CD4-positive, alpha-beta T cell treated with Interleukin-12 subunit alpha and Interleukin-12 subunit beta, for 1 hour (primary cell): ENCODE results near the gene MAP1S.

Source experiments
- DNase-seq: peaks from one replicate; pipeline ENCODE4 v3.0.0-alpha.2; 2020

MAP1S gene

DNA sequence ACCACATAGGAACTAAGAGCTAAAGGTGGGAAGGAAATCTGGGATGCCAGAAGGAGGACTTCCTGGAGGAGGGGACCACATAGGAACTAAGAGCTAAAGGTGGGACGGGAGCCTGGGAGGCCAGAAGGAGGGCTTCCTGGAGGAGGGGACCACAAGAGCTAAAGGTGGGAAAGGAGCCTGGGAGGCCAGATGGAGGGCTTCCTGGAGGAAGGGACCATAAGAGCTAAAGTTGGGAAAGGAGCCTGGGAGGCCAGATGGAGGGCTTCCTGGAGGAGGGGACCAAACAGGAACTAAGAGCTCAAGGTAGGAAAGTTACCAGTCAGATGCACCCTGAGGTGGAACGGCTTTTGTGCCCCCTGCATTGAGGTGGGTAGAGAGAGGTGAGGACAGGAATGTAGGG, 22.2 kb downstream of the MAP1S start:
- no peak for DNase-seq

GRCh38 chr19:17743874-17744580, 24.7 kb downstream of the MAP1S start:
- peak; percentile 24 for DNase-seq

DNA sequence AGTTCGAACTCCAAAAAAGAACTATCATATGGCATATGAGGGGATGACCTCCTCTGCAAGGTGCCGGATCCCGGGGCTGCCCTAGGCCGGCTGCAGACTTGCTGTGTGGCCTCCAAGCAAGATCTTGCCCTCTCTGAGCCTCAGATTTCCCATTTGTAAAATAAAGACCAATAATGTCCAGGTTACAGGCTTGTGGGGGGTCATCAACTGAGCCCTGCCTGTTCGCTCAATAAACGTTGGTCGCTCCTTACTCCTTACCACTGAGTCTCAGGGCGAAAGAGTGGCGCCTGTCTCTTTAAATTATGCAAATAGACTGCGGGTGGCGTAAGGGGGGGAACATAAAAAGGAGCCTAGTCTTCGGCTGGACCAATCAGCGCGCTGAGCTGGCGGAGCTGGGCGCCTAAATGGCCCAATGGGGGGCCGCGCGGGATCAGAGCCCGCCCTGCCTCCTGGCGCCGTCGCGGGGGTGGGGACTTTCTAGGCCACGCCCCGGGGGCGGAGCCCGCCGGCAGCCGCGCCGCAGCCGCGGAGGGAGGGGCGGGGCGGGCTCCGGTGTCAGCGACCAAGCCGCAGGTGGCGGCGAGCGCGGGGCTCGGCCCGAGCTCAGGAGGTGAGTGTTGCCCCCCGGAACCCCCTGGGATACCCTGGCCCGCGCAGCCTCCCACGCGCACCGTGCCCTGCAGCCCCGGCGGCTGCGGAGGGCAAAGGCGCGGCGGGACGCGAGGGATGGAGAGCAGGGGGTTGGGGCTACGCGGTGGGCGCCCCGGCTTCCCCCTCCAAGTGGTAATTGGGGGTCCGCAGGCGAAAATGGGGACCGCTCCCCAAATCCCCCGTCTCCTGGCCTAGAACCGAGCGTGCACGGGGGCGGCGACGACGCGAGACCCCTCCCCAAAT, 28.2 kb downstream of the MAP1S start:
- DNase-seq: peak; percentile 96

- DNase-seq: no peak
Observed at GRCh38 chr19:17748884-17749638, 29.8 kb downstream of the MAP1S start.

GRCh38 chr19:17749912-17750317, 30.6 kb downstream of the MAP1S start:
- DNase-seq: no peak

- peak; percentile 88 for DNase-seq
Observed at GRCh38 chr19:17751103-17751911, 32.0 kb downstream of the MAP1S start, which contains the start of gene FCHO1. TSS of gene FCHO1 (plus strand) at chr19:17751477. CDS start at chr19:17755165, 3,688 bp downstream.

GRCh38 chr19:17751912-17752273, 32.6 kb downstream of the MAP1S start:
- DNase-seq: no peak

- DNase-seq: no peak
Observed at GRCh38 chr19:17752865-17753639, 33.8 kb downstream of the MAP1S start.

- DNase-seq: no peak
Observed at GRCh38 chr19:17753976-17754375, 34.7 kb downstream of the MAP1S start.

GRCh38 chr19:17754634-17755442, 35.6 kb downstream of the MAP1S start:
- no peak for DNase-seq

DNA sequence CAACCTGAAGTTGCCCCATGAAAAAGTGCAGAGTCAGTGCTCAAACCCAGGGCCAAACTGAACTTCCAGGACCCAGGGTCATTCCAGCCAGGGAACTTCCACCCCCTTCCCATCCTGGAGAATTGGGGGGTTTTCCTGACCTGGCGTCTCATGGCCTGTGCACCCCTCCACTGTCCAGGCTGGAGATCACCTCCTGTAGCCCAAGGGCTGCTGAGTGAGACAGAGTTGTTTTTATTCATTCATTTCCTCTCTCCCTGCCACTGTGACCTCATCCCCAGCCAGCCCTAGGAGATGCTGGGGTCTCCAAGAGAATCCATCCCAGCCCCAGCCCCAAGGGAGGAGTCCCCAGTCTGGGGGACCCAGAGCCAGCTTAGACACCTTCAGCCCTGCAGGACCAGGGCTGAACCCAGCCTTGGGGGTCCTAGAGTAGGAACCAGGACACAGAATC, 36.2 kb downstream of the MAP1S start:
- no peak for DNase-seq

GRCh38 chr19:17755977-17756670, 36.8 kb downstream of the MAP1S start:
- peak; percentile 54 for DNase-seq

- no peak for DNase-seq
Observed at GRCh38 chr19:17757125-17757524, 37.8 kb downstream of the MAP1S start.

DNA sequence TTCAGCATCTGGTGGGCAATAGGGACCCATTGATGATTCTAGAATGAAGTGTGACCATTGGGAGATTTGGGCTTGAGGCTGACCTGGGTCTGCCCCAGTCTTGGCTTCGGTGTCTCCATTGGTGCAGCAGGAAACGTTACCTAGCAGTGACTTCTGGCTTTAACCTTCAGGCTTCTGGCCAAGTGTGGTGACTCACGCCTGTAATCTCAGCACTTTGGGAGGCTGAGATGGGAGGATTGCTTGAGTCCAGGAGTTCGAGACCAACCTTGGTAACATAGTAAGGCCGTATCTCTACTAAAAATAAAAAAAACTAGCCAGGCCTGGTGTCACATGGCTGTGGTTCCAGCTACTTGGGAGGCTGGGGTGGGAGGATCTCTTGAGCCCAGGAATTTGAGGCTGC, 39.2 kb downstream of the MAP1S start:
- no peak for DNase-seq

DNA sequence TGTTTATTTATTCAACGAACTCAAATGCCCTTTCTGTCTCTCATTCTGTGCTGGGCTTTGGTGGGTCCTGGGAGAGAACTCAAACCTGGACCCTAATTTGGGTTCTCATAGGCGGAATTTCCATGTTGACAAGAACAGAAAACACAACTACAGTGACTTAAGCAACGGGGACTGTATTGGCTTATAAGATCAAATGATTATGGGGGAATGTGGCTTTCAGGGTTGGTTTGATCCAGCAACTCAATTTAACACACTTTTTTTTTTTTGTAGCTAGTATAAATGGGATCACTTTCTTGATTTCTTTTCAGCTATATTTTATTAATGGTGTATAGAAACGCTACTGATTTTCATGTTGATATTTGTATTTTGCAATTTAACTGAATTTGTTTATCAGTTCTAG, 41.9 kb downstream of the MAP1S start:
- DNase-seq: no peak

DNA sequence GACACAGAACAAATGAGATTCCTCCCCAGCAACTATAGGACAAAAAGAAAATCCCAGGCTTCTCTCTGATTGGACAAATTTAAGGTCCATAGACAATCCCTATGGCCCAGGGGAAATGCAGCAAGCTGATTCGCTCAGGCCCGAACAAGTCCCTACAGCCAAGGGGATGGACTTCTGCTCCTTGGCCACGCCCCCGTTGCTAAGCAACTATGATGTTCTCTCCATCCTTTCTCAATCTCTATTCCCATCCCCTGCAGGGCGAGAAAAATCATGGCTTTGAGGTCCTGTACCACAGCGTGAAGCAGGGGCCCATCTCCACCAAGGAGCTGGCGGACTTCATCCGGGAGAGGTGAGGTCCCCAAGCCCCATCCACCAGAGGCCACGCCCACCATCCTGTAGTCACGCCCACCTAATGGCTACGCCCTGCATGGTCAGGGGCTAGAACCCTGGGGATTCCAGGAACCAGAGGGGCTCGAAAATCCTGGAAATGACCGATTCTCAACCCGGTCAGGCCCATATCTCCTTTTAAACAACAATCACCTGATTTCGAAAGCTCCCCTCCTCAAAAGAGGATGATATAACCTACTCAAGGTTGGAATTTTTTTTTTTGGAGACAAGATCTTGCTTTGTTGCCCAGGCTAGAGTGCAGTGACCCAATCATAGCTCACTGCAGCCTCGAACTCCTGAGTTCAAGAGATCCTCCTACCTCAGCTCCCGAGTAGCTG, 43.4 kb downstream of the MAP1S start:
- DNase-seq: no peak

GRCh38 chr19:17764348-17764747, 45.1 kb downstream of the MAP1S start:
- DNase-seq: no peak

DNA sequence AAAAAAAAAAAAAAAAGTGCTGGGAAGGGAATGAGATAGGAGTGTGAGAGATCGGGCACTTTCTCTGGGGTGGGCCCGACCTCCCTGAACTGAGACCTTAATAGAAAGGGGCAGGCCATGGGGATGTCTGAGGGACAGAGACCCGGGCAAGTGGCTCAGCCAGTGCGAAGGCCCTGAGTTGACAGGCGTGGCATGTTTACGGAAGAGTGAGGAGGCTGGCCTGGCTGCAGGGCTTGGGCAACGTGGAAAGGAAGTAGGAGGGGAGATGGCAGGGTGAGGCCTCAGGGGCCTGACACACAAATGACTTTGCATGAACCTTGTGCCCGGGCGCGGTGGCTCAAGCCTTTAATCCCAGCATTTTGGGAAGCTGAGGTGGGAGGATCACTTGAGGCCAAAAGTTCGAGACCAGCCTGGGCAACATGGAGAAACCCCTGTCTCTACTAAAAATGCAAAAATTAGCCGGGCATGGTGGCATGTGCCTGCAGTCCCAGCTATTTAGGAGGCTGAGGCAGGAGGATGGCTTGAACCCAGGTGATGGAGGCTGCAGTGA, 45.9 kb downstream of the MAP1S start:
- DNase-seq: peak; percentile 25

- peak; percentile 34 for DNase-seq
Observed at GRCh38 chr19:17766543-17767131, 47.4 kb downstream of the MAP1S start.
